Uterus (tissue), 2 donors: ENCODE results near the gene TM2D3.

ENCODE experiments used
- CTCF ChIP-seq, 4 experiments: fragments of 200-600 bp in 2 of 4; fragments of 450-650 bp in 2 of 4; sonication (generic) in 2 of 4; IDR thresholded peaks; one replicate each; pipeline ENCODE4 v1.5.1; 2016 to 2019; ENCODE audit warnings: antibody characterized with exemption in 4 of 4, mild to moderate bottlenecking in 2 of 4, moderate library complexity in 1 of 4
- POLR2A ChIP-seq, 2 donors: fragments of 450-650 bp; IDR thresholded peaks; one replicate each; pipeline ENCODE4 v1.6.1; 2016; ENCODE audit warnings: antibody characterized with exemption in 2 of 2, mild to moderate bottlenecking in 1 of 2, moderate library complexity in 1 of 2

- no peak for TF ChIP-seq CTCF (IDR thresholded peaks at IDR 0.05)
- no peak for TF ChIP-seq POLR2A (IDR thresholded peaks at IDR 0.05)
These were observed 45.3 kb upstream of the TM2D3 start for GRCh38 chr15:101697488-101697887.
